Transverse colon (tissue), 3 donors: ENCODE results near the gene HSPA6.
"Not testable (repeated sequence)": the region's sequence is repeated elsewhere in the genome, so short reads cannot be mapped to it uniquely, and the experiment has no call there.

Experiments used
- CTCF ChIP-seq, 5 experiments: fragments of 200-600 bp in 3 of 5; fragments of 450-650 bp in 2 of 5; sonication (generic) in 3 of 5; IDR thresholded peaks; 1 replicate in 2 of 5; 2 replicates in 3 of 5; pipeline ENCODE4 v1.5.1; 2016 to 2017; ENCODE audit warnings: antibody characterized with exemption in 5 of 5, inconsistent platforms in 3 of 5, mild to moderate bottlenecking in 2 of 5, moderate library complexity in 1 of 5
- EP300 ChIP-seq: sonication (generic); formaldehyde crosslinking; IDR thresholded peaks from one replicate; pipeline ENCODE4 v1.6.1; 2017; ENCODE audit warnings: antibody characterized with exemption, low read depth

DNA sequence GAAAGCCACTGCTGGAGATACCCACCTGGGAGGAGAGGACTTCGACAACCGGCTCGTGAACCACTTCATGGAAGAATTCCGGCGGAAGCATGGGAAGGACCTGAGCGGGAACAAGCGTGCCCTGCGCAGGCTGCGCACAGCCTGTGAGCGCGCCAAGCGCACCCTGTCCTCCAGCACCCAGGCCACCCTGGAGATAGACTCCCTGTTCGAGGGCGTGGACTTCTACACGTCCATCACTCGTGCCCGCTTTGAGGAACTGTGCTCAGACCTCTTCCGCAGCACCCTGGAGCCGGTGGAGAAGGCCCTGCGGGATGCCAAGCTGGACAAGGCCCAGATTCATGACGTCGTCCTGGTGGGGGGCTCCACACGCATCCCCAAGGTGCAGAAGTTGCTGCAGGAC is 981 bp downstream of the HSPA6 start:
- TF ChIP-seq EP300; CTCF (IDR thresholded peaks at IDR 0.05): not testable (repeated sequence)
